Measurements from ENCODE around the gene TMF1.

GRCh38 chr3:69092030-69092516 is 39.9 kb upstream of the TMF1 start:
- TF ChIP-seq CTCF (IDR thresholded peaks at IDR 0.05; ENCODE audit: low read depth, low read length) (no peak), EZH2phosphoT487 (IDR thresholded peaks at IDR 0.05; ENCODE audit: low read depth) (no peak)

Data from OCI-LY3 (cell line).